Esophagus muscularis mucosa (tissue), 4 donors: Measurements from ENCODE around the gene IMMT.

Experiments used
- EP300 ChIP-seq: sonication (generic); formaldehyde crosslinking; IDR thresholded peaks from one replicate; pipeline ENCODE4 v1.6.1; 2017; ENCODE audit warnings: antibody characterized with exemption
- POLR2AphosphoS5 ChIP-seq, 2 donors: sonication (generic); formaldehyde crosslinking; IDR thresholded peaks; one replicate each; pipeline ENCODE4 v1.6.1; 2017; ENCODE audit warnings: antibody characterized with exemption in 2 of 2
- TF ChIP-seq, protein P1 (sequence below), 3 experiments: fragments of 200-600 bp in 2 of 3; fragments of 450-650 bp in 1 of 3; sonication (generic) in 2 of 3; IDR thresholded peaks; one replicate each; pipeline ENCODE4 v1.5.1; 2017 to 2019; ENCODE audit warnings: antibody characterized with exemption in 3 of 3, mild to moderate bottlenecking in 2 of 3, moderate library complexity in 1 of 3

DNA sequence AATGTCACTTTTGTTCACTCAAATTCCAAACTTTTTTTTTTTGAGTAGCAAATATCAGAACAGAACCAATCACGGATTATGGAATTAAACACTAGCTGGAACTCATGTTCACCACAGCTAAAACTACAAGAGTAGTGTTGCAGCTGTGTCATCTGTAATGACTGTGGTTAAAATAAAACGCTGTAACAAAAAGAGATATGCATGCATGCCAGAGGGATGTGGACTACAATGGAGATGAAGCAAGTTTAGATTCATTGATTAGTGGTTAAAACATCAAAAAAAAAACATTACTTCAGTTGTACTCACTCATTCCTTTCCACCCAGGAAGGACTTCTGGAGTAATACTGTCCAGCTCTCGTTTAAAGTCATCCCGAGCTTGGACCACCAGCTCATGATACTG, 37.0 kb downstream of the IMMT start:
- TF ChIP-seq EP300 (no peak), POLR2AphosphoS5 (IDR thresholded peaks at IDR 0.05) (no peak)
- TF ChIP-seq, protein P1, sequence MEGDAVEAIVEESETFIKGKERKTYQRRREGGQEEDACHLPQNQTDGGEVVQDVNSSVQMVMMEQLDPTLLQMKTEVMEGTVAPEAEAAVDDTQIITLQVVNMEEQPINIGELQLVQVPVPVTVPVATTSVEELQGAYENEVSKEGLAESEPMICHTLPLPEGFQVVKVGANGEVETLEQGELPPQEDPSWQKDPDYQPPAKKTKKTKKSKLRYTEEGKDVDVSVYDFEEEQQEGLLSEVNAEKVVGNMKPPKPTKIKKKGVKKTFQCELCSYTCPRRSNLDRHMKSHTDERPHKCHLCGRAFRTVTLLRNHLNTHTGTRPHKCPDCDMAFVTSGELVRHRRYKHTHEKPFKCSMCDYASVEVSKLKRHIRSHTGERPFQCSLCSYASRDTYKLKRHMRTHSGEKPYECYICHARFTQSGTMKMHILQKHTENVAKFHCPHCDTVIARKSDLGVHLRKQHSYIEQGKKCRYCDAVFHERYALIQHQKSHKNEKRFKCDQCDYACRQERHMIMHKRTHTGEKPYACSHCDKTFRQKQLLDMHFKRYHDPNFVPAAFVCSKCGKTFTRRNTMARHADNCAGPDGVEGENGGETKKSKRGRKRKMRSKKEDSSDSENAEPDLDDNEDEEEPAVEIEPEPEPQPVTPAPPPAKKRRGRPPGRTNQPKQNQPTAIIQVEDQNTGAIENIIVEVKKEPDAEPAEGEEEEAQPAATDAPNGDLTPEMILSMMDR (IDR thresholded peaks at IDR 0.05), result no peak
